Neural cell (in vitro differentiated cells): ENCODE data around the gene TMEM107. TPM values are rescaled to one million over a fixed set of nuclear protein-coding genes. Genes with fewer than 3 reads are reported as not detected.

Source experiments
- H2AFZ ChIP-seq: fragments of 200-600, 300-800 bp; sonication (generic), shearing (Covaris generic); 2 replicates; pipeline ENCODE4 v1.6.0; 2014; ENCODE audit warnings: low read depth, mild to moderate bottlenecking, antibody characterized with exemption, low read length, moderate library complexity
- H3F3A ChIP-seq: fragments of 200-600 bp; shearing (Covaris generic); 2 replicates; pipeline ENCODE4 v1.6.1; 2016; ENCODE audit warnings: mild to moderate bottlenecking, moderate library complexity, mixed read lengths, antibody characterized with exemption, low read length; ENCODE audit not compliant: insufficient read depth, poor library complexity, severe bottlenecking
- H3K27ac ChIP-seq: fragments of 200-600, 300-800 bp; sonication (generic), shearing (Covaris generic); 2 replicates; pipeline ENCODE4 v1.5.1; 2014; ENCODE audit warnings: mild to moderate bottlenecking, low read length, moderate library complexity
- H3K27me3 ChIP-seq: fragments of 300-800, 200-600 bp; sonication (generic), shearing (Covaris generic); 2 replicates; pipeline ENCODE4 v1.6.0; 2014; ENCODE audit warnings: mild to moderate bottlenecking, low read depth, low read length, moderate library complexity; ENCODE audit not compliant: insufficient read depth
- H3K36me3 ChIP-seq: fragments of 300-800, 200-600 bp; sonication (generic), shearing (Covaris generic); 2 replicates; pipeline ENCODE4 v1.5.1; 2014; ENCODE audit warnings: mild to moderate bottlenecking, antibody characterized with exemption, low read length, moderate library complexity; ENCODE audit not compliant: insufficient read depth
- H3K4me2 ChIP-seq: fragments of 300-800, 200-600 bp; sonication (generic), shearing (Covaris generic); 2 replicates; pipeline ENCODE4 v1.6.0; 2014; ENCODE audit warnings: mild to moderate bottlenecking, low read length
- H3K4me3 ChIP-seq: fragments of 300-800, 200-600 bp; sonication (generic), shearing (Covaris generic); 2 replicates; pipeline ENCODE4 v1.5.1; 2014; ENCODE audit warnings: mild to moderate bottlenecking, low read length, moderate library complexity
- H3K79me2 ChIP-seq: fragments of 200-600 bp; shearing (Covaris generic); replicated peaks from 2 replicates; pipeline ENCODE4 v1.6.0; 2014; ENCODE audit warnings: mild to moderate bottlenecking, low read length, moderate library complexity; ENCODE audit not compliant: insufficient read depth
- H3K9ac ChIP-seq: fragments of 300-800, 200-600 bp; sonication (generic), shearing (Covaris generic); 2 replicates; pipeline ENCODE4 v1.6.1; 2016; ENCODE audit warnings: mild to moderate bottlenecking, low read length, mixed read lengths
- H3K9me2 ChIP-seq: fragments of 200-600 bp; shearing (Covaris generic); 2 replicates; pipeline ENCODE4 v1.6.1; 2016; ENCODE audit warnings: mild to moderate bottlenecking, low read length, mixed read lengths; ENCODE audit not compliant: insufficient read depth
- H3K9me3 ChIP-seq: fragments of 200-600, 300-800 bp; sonication (generic), shearing (Covaris generic); 2 replicates; pipeline ENCODE4 v1.6.1; 2016; ENCODE audit warnings: mild to moderate bottlenecking, mixed run types, low read length, moderate library complexity, mixed read lengths
- H4K20me1 ChIP-seq: fragments of 200-600 bp; shearing (Covaris generic); 2 replicates; pipeline ENCODE4 v1.6.1; 2016; ENCODE audit warnings: mild to moderate bottlenecking, mixed run types; ENCODE audit not compliant: insufficient read depth
- EP300 ChIP-seq: fragments of 450-650 bp; conservative IDR thresholded peaks from 2 replicates; pipeline ENCODE4 v1.6.1; 2014; ENCODE audit warnings: antibody characterized with exemption, mild to moderate bottlenecking, moderate library complexity; ENCODE audit not compliant: poor library complexity, severe bottlenecking
- EZH2 ChIP-seq: fragments of 200-600, 300-800 bp; shearing (Covaris generic), sonication (generic); IDR thresholded peaks from 2 replicates; pipeline ENCODE4 v1.6.1; 2014; ENCODE audit warnings: antibody characterized with exemption, low read length, borderline replicate concordance, mild to moderate bottlenecking; ENCODE audit not compliant: insufficient read depth, poor library complexity, severe bottlenecking
- MXI1 ChIP-seq: fragments of 450-650 bp; conservative IDR thresholded peaks from 2 replicates; pipeline ENCODE4 v1.6.1; 2014; ENCODE audit warnings: antibody characterized with exemption, mild to moderate bottlenecking; ENCODE audit not compliant: poor library complexity, severe bottlenecking
- POLR2AphosphoS5 ChIP-seq: IDR thresholded peaks from 2 replicates; pipeline ENCODE4 v1.6.1; 2012
- RAD21 ChIP-seq: fragments of 450-650 bp; conservative IDR thresholded peaks from 2 replicates; pipeline ENCODE4 v1.6.1; 2014; ENCODE audit warnings: antibody characterized with exemption, mild to moderate bottlenecking, moderate library complexity
- SMC3 ChIP-seq: fragments of 450-650 bp; conservative IDR thresholded peaks from 2 replicates; pipeline ENCODE4 v1.6.1; 2014; ENCODE audit warnings: antibody characterized with exemption, mild to moderate bottlenecking, moderate library complexity; ENCODE audit not compliant: poor library complexity
- TAF1 ChIP-seq: IDR thresholded peaks from 2 replicates; pipeline ENCODE4 v1.6.1; 2012; ENCODE audit warnings: low read depth
- polyA plus RNA-seq: library from polyadenylated mRNA; depleted of rRNA; stranded (reverse); fragments of >200 nt; gene quantifications from 2 replicates; pipeline ENCODE4 v1.2.3, GENCODE V29; 2014
- TF ChIP-seq, protein P1 (sequence below): fragments of 450-650 bp; IDR thresholded peaks from 2 replicates; pipeline ENCODE4 v1.5.1; 2014; ENCODE audit warnings: antibody characterized with exemption, mild to moderate bottlenecking, moderate library complexity; ENCODE audit not compliant: poor library complexity, severe bottlenecking
- TF ChIP-seq, protein P2 (sequence below): IDR thresholded peaks from 2 replicates; pipeline ENCODE4 v1.6.1; 2012; ENCODE audit warnings: borderline replicate concordance

Gene TMEM107
- polyA plus RNA-seq, 1 donor from 2014 or later = 31.7 TPM

DNA sequence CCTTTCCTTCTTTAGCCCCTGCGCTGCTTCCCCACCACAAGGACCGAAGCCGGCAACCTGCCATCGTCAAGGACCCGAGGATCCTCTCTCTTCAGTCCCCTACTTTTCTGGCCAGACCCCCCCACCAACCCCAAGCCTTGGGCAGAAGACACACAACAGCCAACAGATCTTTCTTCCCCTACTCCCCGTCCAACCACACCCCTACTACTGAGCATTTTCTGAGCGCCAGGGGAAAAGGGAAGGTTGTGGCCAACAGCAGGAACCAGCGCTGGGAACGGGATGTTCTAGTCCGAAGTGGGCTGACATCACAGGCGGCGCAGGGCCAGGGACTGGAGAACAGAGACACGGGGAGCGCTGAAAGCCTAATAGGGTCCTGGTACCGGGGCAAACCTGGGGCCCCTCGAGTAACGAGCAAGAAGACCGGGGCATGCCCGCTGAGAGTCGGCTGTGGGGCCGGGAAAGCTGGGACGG is 24.5 kb downstream of the TMEM107 start:
- Histone ChIP-seq H3K9me3 (no peaks in the 10 kb centered on the region), H3K27me3 (no peaks in the 10 kb centered on the region), H2AFZ (peak overlapping the region; percentile 2), H3F3A (peaks cover 6% of the 10 kb centered on the region), H3K4me3 (peak overlapping the region; percentile 92), H3K27ac (peak overlapping the region; percentile 95), H3K4me2 (peak overlapping the region; percentile 89), H3K9ac (peak overlapping the region; percentile 95), H3K36me3 (no peaks in the 10 kb centered on the region), H3K79me2 (no peaks in the 10 kb centered on the region), H4K20me1 (no peaks in the 10 kb centered on the region), H3K9me2 (no peaks in the 10 kb centered on the region)
- TF ChIP-seq TAF1 = no peak
- no peak for TF ChIP-seq POLR2AphosphoS5

DNA sequence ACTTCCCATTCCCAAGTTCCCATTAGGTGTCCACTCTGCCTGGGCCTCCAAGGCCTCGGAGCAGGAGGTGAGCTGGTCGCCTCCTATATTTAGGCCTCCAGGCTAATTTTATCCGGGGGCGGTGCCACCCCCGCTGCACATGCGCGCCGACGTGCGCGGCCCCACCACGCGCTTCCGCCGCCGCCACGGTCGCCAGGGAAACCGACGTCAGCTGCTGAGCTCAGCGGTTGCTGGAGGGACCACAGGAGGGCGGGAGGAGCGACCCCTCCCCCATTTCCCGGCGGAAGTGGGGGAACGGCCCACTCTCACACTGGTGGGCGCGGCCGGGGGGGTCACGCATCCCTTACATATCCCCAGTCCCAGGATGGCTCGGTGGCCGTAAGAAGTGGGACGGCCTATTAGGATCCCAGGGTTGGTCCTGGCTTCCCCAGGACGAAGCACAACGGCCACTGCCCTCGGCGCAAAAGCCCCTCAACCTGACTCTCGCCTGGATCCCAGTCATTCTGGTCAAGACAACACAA is 25.0 kb downstream of the TMEM107 start:
- Histone ChIP-seq H3K9me2 (no peaks in the 10 kb centered on the region), H3K4me2 (peak overlapping the region; percentile 89), H3F3A (peaks cover 6% of the 10 kb centered on the region), H3K27me3 (no peaks in the 10 kb centered on the region), H2AFZ (peak overlapping the region; percentile 2), H4K20me1 (no peaks in the 10 kb centered on the region), H3K4me3 (peak overlapping the region; percentile 92), H3K79me2 (no peaks in the 10 kb centered on the region), H3K27ac (peak overlapping the region; percentile 95), H3K9me3 (no peaks in the 10 kb centered on the region), H3K36me3 (no peaks in the 10 kb centered on the region), H3K9ac (peak overlapping the region; percentile 95)
- TF ChIP-seq POLR2AphosphoS5 (peak; percentile 84), RAD21 (no peak), SMC3 (no peak), EZH2 (no peak), MXI1 (peak; percentile 98), TAF1 (no peak), EP300 (peak; percentile 75)
- TF ChIP-seq, protein P1, sequence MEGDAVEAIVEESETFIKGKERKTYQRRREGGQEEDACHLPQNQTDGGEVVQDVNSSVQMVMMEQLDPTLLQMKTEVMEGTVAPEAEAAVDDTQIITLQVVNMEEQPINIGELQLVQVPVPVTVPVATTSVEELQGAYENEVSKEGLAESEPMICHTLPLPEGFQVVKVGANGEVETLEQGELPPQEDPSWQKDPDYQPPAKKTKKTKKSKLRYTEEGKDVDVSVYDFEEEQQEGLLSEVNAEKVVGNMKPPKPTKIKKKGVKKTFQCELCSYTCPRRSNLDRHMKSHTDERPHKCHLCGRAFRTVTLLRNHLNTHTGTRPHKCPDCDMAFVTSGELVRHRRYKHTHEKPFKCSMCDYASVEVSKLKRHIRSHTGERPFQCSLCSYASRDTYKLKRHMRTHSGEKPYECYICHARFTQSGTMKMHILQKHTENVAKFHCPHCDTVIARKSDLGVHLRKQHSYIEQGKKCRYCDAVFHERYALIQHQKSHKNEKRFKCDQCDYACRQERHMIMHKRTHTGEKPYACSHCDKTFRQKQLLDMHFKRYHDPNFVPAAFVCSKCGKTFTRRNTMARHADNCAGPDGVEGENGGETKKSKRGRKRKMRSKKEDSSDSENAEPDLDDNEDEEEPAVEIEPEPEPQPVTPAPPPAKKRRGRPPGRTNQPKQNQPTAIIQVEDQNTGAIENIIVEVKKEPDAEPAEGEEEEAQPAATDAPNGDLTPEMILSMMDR = no peak
- TF ChIP-seq, protein P2, sequence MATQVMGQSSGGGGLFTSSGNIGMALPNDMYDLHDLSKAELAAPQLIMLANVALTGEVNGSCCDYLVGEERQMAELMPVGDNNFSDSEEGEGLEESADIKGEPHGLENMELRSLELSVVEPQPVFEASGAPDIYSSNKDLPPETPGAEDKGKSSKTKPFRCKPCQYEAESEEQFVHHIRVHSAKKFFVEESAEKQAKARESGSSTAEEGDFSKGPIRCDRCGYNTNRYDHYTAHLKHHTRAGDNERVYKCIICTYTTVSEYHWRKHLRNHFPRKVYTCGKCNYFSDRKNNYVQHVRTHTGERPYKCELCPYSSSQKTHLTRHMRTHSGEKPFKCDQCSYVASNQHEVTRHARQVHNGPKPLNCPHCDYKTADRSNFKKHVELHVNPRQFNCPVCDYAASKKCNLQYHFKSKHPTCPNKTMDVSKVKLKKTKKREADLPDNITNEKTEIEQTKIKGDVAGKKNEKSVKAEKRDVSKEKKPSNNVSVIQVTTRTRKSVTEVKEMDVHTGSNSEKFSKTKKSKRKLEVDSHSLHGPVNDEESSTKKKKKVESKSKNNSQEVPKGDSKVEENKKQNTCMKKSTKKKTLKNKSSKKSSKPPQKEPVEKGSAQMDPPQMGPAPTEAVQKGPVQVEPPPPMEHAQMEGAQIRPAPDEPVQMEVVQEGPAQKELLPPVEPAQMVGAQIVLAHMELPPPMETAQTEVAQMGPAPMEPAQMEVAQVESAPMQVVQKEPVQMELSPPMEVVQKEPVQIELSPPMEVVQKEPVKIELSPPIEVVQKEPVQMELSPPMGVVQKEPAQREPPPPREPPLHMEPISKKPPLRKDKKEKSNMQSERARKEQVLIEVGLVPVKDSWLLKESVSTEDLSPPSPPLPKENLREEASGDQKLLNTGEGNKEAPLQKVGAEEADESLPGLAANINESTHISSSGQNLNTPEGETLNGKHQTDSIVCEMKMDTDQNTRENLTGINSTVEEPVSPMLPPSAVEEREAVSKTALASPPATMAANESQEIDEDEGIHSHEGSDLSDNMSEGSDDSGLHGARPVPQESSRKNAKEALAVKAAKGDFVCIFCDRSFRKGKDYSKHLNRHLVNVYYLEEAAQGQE = peak; percentile 54
